ENCODE data around the gene ANGPTL3.

The ANGPTL3 gene

GRCh38 chr1:62621907-62622306, 24.6 kb downstream of the ANGPTL3 start:
- no peak for DNase-seq

DNA sequence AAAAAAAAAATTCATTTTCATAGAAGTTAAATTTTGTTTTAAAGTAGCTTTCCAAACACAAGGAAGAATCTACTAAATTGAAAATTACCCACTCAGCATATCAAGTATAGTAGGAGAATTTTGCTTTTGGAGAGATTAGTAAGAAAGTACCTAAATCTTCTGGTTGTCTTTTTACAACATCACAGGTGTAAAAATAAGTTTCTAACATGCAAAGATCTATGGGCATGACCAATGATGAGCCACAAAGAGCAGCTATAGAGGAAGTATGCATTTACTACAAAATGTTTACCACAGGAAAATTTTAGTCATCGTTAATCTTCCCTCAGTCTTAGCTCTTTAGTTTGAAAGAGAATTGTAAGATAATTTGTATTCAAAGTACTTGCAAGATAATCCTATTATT, 28.1 kb downstream of the ANGPTL3 start:
- no peak for DNase-seq

- no peak for DNase-seq
Measured at GRCh38 chr1:62628506-62628905, 31.2 kb downstream of the ANGPTL3 start.

GRCh38 chr1:62637392-62638105, 40.2 kb downstream of the ANGPTL3 start:
- no peak for DNase-seq

GRCh38 chr1:62643283-62643682, 46.0 kb downstream of the ANGPTL3 start:
- no peak for DNase-seq

- DNase-seq, result no peak
Measured at GRCh38 chr1:62652387-62652786, 55.1 kb downstream of the ANGPTL3 start.

DNA sequence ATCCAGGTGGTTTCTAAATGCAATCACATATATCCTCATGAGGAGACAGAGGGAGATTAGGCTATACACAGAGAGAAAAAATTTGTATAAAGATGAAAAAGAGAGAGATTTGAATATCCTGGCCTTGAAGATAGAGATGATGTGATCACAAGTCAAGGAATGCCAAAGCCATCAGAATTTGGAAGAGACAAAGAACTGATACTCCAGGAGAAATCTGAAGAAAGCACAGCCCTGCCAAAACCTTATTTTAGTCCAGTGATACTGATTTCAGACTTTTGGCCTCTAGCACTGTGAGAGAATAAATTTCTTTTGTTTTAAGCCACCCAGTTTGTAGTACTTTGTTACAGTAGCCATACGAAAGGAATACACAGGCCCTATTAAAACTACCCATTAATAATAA, 57.4 kb downstream of the ANGPTL3 start:
- DNase-seq, result no peak

All from right kidney (tissue), 1 donor.